Activated T-helper 9 cell treated with anti-CD3 and anti-CD28 coated beads, Interleukin-2, amount 50 U/mL, for 16 hours (primary cell): ENCODE data around the gene TAB2.

Experiments used
- DNase-seq: peaks from one replicate; pipeline ENCODE4 v3.0.0-alpha.2; 2020; ENCODE audit warnings: low read depth

TAB2 gene

DNA sequence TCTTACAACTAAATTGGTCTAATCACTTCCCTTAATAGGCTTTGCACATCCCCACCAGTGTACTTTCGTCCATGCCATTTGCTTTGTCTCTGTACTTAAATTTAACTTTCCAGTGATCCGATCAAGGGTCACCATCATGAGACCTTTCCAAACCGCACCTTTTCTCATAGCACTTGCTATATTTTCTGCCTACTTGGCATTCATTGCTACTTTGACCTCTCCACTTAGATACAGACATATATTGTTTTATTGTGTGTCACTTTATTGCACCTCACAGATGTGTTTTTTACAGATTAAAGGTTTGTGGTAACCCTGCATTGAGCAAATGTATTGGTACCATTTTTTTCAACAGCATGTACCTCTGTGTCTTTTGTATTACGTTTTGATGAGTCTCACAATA is 97.3 kb downstream of the TAB2 start:
- no peak for DNase-seq

DNA sequence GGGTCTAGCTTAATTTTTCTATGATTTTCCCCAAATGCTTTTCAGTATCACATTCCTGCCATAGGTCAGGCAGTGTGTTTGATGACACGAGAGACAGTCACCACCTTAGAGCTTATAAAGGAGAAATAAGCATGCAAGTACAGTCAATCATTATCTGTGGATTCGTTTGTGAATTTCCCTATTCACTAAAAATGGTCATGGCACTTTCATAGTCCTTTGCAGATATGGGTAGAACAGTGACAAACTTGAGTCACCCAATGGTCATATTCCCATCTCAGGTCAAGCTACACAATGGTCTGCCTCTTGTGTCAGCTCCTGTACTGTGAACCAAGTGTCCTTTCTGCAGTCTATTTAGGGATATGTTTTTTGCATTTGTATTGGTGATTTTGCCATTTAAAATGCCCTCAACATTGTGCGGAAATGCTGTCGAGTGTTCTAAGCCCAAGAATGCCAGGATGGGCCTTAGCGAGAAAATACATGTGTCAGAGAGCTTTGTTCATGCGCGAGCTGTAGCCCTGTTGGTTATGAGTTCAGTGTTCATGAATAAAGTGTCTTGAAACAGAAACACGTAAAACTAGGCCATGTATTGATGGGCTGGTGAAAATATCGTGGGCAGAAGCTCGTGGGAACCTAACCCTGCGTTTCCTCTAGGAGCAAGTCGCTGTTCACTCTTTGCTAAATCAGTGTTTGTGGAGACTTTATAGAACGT is 102.3 kb downstream of the TAB2 start:
- no peak for DNase-seq

DNA sequence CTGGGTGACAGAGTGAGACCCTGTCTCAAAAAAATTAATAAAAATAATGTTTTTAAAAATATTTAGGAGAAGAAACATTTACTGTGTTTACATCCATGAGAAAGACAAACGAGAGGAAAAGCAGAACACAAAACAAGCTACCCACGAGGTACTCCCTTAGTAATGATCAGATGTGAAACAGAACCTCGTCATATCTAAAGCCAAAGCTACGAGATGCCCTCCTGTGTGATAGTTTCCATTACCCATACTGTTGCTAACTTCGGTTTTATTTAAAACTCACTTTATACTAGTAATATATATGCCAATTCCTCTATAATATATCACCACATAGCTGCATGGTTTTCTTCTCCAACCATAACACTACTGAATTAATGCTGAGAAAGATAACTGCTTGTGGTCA is 103.6 kb downstream of the TAB2 start:
- DNase-seq, result no peak

DNA sequence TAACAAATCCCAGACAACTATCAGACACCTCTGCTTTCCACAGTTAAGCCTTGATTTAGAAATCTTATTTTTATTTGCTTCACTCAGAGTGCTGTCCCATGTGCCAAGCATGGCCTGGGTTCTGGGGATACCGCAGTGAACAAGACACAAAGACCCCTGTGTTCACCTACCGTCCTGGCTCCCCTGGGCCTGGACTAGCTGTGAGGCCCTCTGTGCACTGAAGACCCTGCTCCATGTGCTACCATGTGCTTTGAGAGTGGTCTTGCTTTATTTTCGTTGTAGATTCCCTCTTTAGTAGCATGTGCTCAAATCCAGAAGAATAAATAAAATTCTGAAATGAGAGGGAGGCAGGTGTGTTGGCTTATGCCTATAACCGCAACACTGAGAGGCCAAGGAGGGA is 105.1 kb downstream of the TAB2 start:
- no peak for DNase-seq

DNA sequence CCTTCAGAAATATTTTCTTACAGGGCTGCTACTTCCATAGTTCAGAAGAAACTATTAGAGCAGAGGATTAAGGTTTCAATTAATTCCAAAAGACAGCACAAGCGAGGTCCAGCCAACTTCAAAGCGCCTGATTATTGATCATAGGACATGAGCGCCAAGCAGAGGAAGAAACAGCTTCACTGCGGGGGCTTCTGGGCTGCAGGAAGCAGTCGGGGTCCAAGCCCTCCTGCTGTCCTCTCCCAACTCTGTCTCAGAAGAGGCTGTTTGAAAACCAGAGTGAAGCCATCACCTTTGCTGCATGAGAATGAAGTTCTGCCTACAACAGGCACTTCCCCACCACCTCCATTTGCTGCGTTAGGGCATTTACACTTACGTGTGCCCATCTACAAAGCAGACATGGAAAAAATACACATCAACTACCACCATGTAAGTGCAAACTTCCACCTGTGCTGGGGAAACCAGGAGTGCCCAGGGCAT is 106.5 kb downstream of the TAB2 start:
- DNase-seq, result no peak

DNA sequence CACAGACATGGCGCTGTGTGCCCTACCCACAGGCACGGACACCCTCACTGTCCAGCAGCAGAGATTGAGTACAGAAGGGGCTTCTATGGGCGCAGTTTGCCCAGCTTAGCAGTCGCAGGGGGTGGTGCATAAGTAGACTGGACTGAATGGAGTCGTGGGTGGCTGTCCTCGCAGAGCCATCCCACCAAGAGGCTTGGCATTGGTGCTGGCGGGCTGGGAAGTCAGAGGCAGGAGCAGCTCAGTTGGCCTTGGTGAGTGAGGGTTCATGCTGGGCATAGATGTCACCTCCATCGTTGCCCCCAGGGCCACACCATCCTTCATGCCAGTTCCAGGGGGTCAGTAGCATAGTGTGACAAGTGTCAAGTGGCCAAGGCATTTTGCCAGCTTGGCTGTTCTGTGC is 107.7 kb downstream of the TAB2 start:
- no peak for DNase-seq

DNA sequence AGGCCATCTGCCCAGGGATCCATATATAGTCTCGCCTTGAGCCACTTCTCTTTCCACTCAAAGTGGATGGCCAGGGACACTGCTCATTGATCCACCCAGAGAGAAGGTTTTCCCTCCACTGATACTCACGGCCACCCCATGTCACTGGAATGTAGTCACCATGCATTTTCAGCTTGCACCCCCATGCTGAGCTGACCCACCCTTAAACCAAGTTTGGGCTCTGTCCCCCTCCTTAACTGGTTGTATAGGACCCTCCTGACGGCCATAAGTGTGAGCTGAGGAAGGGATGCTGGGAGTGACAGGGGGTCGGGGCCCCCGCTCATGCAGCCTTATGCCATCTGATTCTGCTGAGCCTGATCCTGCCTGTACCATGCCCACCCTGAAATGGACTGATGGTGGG is 108.2 kb downstream of the TAB2 start:
- no peak for DNase-seq

DNA sequence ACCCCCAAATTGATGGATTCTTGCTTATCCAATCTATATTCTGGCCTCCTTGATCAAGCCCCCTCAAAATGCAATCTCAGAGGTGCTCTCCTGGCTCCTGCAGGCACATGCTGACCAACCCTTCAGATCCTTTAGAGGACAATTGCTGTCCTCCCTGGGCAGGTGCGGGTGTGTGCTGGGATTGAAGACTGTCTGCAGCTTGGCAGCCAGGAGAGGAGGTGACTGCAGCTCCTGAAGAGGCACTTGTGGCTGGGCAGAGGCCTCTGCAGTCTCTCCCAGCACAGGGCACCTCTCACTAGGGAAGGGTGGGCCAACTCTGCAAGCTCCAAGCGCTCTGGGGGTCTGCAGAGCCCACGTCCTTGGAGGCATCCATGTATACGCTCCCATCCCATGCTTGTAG is 111.1 kb downstream of the TAB2 start:
- DNase-seq, result no peak

DNA sequence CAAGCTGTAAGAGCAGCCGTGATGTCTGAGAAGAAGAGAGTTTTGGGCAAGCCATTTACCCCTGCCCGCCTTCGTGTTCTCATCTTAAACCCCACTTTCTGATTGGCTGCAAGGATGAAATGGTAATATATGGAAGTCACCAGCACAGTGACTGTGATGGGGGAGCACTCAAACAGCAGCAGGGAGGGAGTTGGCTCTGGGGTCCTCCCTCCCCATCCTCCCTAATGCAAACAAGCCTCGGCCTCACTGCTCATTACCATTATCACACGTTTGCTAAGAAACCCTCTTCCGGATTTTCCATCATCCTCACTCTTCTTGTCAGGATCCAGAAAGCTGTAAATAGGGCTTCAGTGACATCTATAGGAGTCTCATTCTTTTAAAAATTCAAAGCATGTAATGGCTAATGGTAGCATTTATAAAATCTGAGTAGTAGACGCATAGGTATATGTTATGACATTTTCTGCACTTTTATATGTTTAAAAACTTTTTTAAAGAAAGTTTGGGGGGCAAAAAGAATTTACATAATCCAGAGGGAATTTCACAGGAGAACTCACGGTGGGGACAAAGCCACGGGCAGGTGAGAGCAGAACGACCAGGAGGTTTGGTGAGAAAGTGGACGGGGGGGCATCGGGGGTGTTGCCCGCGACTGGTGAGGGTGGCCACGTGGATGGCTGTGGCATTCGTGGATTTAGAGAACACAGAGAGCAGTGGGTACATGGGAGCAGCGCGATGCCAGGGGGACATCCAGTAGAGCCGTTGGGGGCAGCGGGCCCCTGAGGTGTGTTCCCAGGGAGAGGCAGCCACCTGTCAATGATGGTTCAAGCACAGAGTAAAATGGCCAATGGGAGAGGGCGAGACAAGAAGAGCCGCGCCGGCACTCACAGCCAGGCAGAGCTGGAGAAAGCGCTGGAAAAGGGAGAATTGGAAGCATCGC is 112.2 kb downstream of the TAB2 start:
- no peak for DNase-seq

DNA sequence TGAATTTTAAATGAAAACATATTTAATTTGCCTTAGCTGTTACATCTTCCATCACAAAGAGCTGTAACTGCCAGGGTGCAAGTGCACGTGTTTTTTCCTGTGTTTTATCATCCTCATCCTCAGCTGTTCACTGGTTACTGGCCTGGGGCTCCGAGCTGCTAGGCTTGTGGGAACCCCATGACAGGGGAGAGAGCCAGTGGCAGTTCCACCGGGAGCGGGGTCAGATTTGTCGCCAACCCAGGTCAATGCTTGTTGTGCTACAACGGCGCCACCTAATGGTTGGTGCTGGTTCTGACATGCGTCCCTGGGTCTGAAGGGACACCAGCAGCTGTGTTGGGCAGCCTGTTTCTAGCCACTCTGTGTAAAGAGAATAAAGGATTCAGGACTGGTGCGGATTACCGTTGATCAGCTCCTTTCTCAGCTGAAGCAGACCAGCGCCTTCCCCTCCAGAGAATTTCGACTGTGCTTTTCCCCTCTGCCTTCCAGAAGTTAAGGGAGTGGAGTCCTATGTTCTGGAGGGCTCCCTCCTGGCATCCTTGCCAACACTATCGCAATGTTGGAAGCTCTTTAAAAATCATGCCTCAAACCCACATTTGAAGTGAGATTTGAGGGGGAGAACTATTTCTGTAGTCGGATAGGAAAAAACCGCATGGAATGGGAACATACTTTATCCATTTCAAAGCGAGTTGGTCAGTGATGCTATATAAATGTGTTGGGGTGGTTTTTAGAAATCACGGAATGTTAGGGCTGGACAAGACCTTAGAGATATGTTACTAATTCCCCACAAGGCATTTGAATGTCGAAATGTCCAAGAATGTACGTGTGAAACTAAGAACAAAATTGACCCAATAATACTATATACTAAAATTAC is 114.6 kb downstream of the TAB2 start:
- DNase-seq, result peak; percentile 79

DNA sequence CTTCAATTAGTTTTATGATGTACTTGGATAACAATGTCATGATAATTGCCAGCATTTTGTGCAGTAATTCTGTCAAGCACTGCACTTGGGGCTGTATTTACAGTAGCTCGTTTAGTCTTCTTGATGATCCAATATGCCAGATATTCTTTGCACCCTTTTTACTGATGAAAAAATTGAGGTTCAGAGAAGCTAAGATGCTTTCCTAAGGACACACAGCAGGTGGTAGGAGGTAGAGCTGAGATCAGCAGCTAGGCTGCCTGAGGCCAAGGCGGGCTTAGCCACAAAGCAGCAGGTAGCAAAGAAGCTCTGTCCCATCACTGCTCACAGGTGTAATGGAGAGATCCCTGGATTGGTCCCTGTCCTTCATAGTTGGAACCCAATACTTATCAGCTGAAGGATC is 115.9 kb downstream of the TAB2 start:
- DNase-seq, result no peak

DNA sequence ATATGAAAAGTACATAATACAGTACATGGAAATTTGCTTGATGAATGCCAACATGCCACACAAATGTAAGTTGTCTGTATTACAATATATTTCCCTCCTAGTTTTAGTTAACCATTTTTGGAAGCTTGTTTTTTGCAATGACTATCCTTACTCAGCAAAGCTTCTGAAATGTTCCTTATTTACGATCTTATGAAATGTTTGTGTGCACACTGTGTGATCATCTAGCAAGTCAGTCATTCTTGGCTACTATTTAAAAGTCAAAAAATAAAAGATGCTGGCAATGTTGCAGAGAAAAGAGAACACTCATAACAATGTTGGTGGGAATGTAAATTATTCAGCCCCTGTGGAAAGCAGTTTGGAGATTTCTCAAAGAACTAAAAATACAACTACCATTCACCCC is 116.4 kb downstream of the TAB2 start:
- no peak for DNase-seq

DNA sequence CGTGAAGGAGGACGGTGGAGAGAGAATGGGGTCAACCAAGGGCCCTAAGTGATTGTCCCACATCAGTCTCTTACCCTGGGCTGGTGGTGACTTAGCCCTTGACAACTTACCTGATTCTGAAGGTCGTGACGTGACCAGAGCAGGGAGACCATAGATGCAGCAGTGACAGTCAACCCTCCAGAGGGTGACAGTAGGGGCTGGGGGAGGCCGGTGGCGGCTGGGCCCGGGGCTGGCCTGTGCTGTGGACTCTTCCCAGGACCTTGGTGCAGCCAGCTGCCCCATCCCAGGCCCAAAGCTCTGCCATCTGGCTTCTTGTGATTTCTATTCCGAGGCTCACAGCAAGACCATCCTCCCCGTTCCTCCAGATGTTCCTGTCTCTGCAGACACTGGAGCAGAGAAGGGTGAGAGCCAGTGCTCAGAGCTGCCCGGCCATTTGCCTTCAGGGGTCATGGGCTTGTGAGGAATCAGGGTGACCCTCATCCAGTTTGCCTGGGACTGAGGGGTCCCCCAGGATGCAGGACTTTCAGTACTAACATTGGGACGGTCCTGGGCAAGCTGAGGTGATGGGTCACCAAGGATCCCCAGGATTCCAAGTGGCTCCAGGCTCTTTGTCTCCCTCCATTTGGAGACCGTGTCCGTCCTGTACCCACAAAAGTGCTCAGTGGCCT is 118.5 kb downstream of the TAB2 start:
- no peak for DNase-seq

DNA sequence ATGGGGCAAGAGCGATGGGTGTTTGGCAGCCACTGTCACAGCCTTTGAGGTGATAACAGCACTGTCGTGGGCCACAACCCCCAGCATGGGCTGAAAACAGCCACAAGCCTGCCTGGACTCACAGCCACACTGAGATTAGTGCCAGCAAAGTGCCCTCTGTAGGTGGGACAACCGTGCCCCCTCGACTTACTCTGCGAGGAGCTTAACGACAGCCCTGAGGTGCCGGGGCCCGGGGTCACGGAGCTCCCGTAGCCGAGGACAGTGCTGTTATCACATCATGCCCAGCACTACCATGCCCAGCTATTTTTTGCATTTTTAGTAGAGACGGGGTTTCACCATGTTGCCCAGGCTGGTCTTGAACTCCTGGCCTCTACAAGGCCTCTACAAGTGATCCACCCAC is 119.1 kb downstream of the TAB2 start:
- DNase-seq, result no peak

DNA sequence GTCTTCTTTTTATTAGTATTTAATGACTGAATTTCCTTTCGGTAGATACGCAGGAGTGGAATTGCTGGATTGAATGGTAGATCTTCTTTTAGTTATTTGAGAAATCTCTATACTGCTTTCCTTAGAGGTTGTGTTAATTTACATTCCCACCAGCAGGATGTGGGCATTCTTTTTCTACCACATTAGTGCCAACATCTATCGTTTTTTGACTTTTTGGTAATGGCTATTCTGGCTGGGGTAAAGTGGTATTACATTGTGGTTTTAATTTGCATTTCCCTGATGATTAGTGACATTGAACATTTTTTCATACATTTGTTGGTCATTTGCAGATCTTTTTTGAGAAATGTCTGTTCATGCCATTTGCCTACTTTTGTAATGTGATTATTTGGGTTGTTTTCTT is 119.7 kb downstream of the TAB2 start:
- DNase-seq, result no peak

DNA sequence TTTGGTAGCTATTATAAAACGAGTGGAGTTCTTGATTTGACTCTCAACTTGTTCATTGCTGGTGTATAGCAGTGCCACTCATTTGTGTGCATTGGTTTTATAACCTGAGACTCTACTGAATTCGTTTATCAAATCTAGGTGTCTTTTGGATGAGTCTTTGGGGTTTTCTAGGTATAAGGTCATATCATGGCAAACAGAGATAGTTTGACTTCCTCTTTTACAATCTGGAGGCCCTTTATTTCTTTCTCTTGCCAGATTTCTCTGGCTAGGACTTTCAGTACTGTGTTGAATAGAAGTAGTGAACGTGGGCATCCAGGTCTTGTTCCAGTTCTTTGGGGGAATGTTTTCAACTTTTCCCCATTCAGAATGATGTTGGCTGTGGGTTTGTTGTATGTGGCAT is 121.3 kb downstream of the TAB2 start:
- no peak for DNase-seq

DNA sequence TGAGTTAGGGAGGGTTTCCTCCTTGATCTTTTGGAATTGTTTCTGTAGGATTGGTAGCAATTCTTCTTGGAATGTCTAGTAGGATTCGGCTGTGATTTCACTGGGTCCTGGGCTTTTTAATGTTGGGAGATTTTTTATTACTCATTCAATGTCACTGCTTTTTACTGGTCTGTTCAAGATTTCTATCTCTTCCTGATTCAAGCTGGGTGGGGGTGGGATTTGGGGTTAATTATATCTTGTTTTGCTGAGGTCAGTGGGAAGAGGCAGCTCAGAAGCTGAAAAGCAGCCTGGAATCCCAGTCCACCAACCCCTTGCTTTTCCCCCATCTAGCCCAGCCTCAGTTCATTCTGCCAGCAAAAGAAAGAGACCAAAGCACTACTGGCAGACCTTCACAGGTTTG is 122.1 kb downstream of the TAB2 start:
- DNase-seq, result no peak

DNA sequence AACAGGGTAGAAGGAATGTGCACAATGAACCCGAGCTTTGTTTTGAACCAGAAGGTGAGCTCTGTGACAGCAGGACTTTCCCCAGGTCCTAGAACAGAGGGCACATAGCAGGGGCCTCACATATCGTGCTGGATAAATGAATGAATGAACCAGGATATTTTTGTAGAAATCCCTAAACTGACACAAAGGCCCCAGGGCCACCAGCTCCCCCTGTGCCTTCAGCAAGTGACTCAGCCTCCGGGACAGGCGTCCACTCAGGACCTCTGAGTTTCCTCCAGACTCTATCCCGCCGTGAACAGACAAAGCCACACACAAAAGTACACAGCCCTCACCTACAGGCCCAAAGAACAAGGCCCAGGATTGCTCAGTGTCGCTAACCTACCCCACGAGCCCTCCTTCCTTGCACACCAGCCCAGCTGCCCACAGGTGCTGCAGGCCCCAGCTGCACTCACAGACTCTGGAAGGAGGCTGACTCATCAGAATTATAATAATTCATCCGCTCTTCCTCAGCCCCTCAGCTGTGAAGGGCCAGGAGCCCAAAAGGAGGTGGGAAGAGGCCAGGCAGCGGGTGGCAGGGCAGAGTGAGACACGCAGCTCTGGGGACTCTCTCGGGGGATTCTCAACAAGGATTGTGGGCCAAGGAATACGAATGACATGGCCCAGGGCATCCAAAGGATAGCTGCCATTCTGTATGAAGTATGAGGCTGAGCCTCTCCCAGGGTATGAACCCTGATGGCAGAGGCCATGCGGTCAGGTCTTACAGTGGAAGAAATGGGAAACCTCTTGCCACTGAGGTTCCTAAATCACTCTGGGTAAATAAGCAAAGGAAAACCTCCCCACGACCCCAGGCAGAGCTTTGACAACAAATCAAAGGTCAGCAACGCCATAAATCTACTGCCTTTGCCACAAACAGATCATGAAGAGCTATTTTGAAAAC is 123.5 kb downstream of the TAB2 start:
- no peak for DNase-seq

DNA sequence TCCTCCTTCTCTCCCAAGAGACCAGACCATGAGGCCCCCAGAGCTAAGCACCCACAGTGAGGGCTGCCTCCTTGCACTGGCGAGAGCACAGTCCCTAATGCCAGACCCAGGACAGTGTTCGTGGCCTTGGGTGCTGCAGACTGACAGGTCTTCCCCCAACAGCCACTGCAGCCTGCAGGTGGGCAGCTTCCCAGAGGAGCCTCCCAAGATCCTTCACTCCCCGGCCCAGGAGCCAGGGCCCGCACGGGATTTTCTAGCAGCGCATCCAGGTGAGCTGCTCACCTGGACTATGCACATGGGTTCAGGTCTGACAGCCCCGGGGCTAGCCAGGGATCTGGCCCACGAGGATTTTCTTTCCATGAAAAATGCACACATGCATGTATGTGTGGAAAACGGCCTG is 124.2 kb downstream of the TAB2 start:
- DNase-seq, result no peak

DNA sequence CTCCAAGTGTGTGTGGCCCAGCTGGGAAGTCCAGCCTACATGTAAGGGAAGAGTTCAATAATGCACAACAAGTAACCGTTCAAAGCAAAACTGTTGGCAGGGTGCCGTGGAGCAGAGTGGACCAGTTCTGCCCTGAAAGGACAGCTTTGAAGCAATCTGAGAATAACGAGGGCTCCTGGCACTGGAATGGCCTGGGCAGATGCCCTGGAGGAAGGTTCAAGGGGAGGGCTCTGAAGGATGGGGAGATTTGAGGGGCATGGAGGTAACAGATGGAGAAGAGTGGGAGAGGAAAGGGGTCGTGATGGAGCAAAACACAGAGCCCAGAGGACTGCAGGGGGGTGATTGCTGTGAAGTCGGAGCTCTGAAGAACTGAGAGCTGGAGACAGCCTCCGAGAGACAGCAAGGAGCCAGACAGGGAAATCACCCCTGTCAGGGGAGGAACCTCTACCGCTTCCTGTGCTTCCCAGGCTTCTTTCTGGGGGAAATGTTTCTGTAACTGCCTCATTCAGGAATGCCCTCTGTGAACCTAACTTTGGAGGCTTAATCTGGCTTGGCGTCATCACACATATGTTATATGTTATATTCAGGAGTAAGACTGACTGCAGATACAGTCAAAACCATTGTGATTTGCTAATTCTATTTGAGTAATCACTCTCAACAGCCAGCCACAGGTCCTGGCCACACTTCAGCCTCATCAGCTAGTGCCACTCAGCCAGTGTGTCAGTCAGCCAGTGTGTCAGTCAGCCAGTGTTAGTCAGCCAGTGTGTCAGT is 126.1 kb downstream of the TAB2 start:
- no peak for DNase-seq
